AG04450 (cell line): ENCODE measurements around the gene DNAH8. TPM values are rescaled to one million over a fixed set of nuclear protein-coding genes. Genes with fewer than 3 reads are reported as not detected.

Source experiments
- CTCF ChIA-PET: fragments of 300-600, 350-600 bp; formaldehyde crosslinking; extraction: SDS; loops from one replicate; lab custom pipeline; 2022; ENCODE audit warnings: antibody characterized with exemption, inconsistent platforms; lab: Charles Lee
- POLR2A ChIA-PET: fragments of 350-600 bp; formaldehyde crosslinking; extraction: SDS; loops from one replicate; lab custom pipeline; 2021; ENCODE audit warnings: antibody characterized with exemption, inconsistent platforms; lab: Yijun Ruan, JAX
- DNase-seq: peaks from one replicate; pipeline ENCODE4 v3.0.0-alpha.2; 2011; ENCODE audit warnings: low read depth, low spot score
- H3K27ac ChIP-seq: one replicate; pipeline ENCODE4 v1.5.1; 2012; ENCODE audit warnings: low read depth, low read length, control low read depth
- H3K27me3 ChIP-seq: one replicate; pipeline ENCODE4 v1.6.0; 2012; ENCODE audit warnings: low read length; ENCODE audit not compliant: control insufficient read depth, insufficient read depth
- H3K4me3 ChIP-seq: 2 replicates; pipeline ENCODE4 v1.5.1; 2011; ENCODE audit warnings: mild to moderate bottlenecking, low read depth, low read length, control low read depth
- H3K9me3 ChIP-seq: 2 replicates; pipeline ENCODE4 v1.5.1; 2012; ENCODE audit warnings: low read length; ENCODE audit not compliant: control insufficient read depth, insufficient read depth
- CTCF ChIP-seq: IDR thresholded peaks from 2 replicates; pipeline ENCODE4 v1.5.1; 2011; ENCODE audit warnings: low read depth, low read length, control low read depth, inconsistent platforms
- polyA plus RNA-seq: library from polyadenylated mRNA; depleted of rRNA; stranded (reverse); fragments of >200 nt; gene quantifications from 2 replicates; pipeline ENCODE4 v1.2.3, GENCODE V29; 2011

DNAH8 gene
- polyA plus RNA-seq, 1 experiment = not detected

DNA sequence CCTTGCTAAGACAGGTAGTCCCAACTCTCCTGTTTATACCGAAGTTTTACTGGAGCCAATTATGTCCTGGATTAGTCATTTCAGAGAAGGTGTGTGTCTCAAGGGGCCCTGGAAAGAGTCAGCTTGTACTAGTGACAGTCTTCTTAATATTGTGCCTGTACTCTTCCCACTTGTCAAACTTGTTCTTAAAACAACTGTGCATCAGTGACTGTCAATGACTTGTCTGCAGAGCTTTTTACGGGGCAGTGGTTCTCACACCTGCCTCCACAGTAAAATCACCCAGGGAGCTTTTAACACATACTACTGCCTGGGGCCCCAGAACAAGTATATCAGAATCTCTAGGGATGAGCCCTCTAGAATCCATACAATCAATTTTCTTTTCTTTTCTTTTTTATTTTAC lies 305.0 kb downstream of the DNAH8 start:
- H3K27ac ChIP-seq = no peak overlapping the region
- H3K27me3 ChIP-seq = no peaks in the 10 kb centered on the region
- no peak for DNase-seq
- ChIA-PET CTCF (no interaction called here), POLR2A (no interaction called here)
- no peak overlapping the region for H3K4me3 ChIP-seq
- TF ChIP-seq CTCF = no peak
- H3K9me3 ChIP-seq = no peaks in the 10 kb centered on the region

DNA sequence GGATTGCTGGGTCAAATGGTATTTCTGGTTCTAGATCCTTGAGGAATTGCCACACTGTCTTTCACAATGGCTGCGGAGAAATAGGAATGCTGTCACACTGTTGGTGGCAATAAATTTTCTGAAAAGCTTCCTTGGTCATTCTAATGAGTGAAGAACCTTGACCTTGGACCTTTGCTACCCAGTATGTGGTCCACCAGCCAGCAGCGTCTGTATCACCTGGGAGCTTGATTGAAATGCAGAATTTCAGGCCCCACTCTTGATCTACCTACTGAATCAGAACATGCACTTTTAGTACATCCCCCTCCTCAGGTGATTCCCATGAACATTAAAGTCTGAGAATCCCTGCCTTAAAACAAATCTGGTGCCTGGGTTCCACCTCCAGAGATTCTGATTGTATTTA lies 305.9 kb downstream of the DNAH8 start:
- H3K27ac ChIP-seq = no peak overlapping the region
- CTCF ChIA-PET = no interaction called here
- no peak for TF ChIP-seq CTCF
- no peak for DNase-seq
- H3K4me3 ChIP-seq = no peak overlapping the region
- POLR2A ChIA-PET = no interaction called here
- H3K9me3 ChIP-seq = no peaks in the 10 kb centered on the region
- H3K27me3 ChIP-seq = no peaks in the 10 kb centered on the region

- no peaks in the 10 kb centered on the region for H3K9me3 ChIP-seq
- DNase-seq = no peak
- TF ChIP-seq CTCF = no peak
- H3K27ac ChIP-seq = no peak overlapping the region
- CTCF ChIA-PET = no interaction called here
- POLR2A ChIA-PET = no interaction called here
- H3K4me3 ChIP-seq = no peak overlapping the region
- H3K27me3 ChIP-seq = no peaks in the 10 kb centered on the region
These were observed 306.7 kb downstream of the DNAH8 start for GRCh38 chr6:39021779-39022178.

GRCh38 chr6:39026175-39026574 lies 311.1 kb downstream of the DNAH8 start:
- no peaks in the 10 kb centered on the region for H3K9me3 ChIP-seq
- no peak overlapping the region for H3K27ac ChIP-seq
- ChIA-PET POLR2A (no interaction called here), CTCF (interaction anchor here (1.6 kb wide), 1 partner anchor 76 kb away, joined by 4 read pairs; no protein-coding TSS in a partner anchor)
- TF ChIP-seq CTCF = no peak
- no peak overlapping the region for H3K4me3 ChIP-seq
- no peaks in the 10 kb centered on the region for H3K27me3 ChIP-seq
- DNase-seq = no peak

- Histone ChIP-seq H3K4me3 (no peak overlapping the region), H3K27ac (no peak overlapping the region), H3K9me3 (no peaks in the 10 kb centered on the region), H3K27me3 (no peaks in the 10 kb centered on the region)
- TF ChIP-seq CTCF = peak; percentile 70
- ChIA-PET CTCF (interaction anchor here (0.6 kb wide), 1 partner anchor 10 kb away, joined by 3 read pairs; no protein-coding TSS in a partner anchor), POLR2A (no interaction called here)
- DNase-seq = no peak
These were observed 314.3 kb downstream of the DNAH8 start for GRCh38 chr6:39029156-39030011.
